ENCODE data around the gene ZNF594.
"Not testable (repeated sequence)": the region's sequence is repeated elsewhere in the genome, so short reads cannot be mapped to it uniquely, and the experiment has no call there.

Gene ZNF594

GRCh38 chr17:5184288-5184687 lies 7.4 kb downstream of the ZNF594 start:
- Histone ChIP-seq H3K36me3 (peaks cover 37% of the 10 kb centered on the region), H3K9me3 (ENCODE audit: severe bottlenecking) (peaks cover 72% of the 10 kb centered on the region), H3K4me3 (ENCODE audit: low read depth, low read length) (no peak overlapping the region), H3K27ac (no peak overlapping the region), H3K27me3 (ENCODE audit: insufficient read depth, low read depth, severe bottlenecking) (no peaks in the 10 kb centered on the region)
- no peak for TF ChIP-seq CTCF (IDR thresholded peaks at IDR 0.05; ENCODE audit: low read depth, low read length)
- no peak for DNase-seq

DNA sequence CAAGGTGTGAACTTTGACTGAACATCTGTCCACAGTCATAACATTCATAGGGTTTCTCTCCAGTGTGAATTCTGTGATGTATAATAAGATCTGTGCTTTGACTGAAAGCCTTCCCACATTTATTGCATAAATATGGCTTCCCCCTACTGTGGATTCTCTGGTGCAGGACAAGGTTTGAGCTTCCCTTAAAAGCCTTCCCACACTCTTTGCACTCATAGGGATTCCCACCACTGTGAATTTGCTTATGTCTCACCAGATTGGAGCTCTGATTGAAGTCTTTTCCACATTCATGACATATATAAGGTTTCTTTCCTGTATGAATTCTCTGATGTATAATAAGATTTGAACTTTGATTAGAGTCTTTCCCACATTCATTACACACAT lies 8.3 kb downstream of the ZNF594 start:
- Histone ChIP-seq H3K4me3 (ENCODE audit: low read depth, low read length) (no peak overlapping the region), H3K36me3 (peaks cover 34% of the 10 kb centered on the region), H3K9me3 (ENCODE audit: severe bottlenecking) (peaks cover 75% of the 10 kb centered on the region), H3K27ac (no peak overlapping the region), H3K27me3 (ENCODE audit: insufficient read depth, low read depth, severe bottlenecking) (no peaks in the 10 kb centered on the region)
- no peak for TF ChIP-seq CTCF (IDR thresholded peaks at IDR 0.05; ENCODE audit: low read depth, low read length)
- no peak for DNase-seq

DNA sequence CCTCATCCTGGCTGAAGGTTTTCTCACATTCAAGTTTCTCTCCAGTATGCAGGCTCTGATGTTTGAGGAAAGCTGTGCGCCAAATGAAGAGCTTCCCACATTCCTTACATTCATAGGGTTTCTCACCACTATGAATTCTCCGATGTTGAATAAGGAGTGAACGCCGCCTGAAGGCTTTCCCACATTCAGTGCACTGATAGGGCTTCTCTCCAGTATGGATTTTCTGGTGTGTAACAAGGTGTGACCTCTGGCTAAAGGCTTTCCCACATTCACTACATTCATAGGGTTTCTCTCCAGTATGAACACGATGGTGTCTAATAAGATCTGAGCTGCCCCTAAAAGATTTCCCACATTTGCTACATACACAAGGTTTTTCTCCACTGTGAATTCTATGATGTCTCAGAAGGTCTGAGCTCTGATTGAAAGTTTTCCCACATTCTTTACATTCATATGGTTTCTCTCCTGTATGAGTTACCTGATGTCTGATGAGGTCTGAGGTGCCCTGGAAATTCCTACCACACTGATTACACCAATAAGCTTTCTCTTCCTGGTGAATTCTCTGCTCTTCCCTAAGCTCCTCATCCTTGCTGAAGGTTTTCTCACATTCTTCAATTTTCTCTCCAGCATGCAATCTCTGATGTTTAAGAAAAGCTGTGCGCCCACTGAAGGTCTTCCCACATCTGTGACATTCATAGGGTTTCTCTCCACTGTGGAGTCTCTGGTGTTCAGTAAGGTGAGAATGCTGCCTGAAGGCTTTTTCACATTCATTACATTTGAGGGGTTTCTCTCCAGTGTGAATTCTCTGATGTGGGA lies 8.9 kb downstream of the ZNF594 start:
- H3K4me3 ChIP-seq (ENCODE audit: low read depth, low read length): no peak overlapping the region
- peaks cover 78% of the 10 kb centered on the region for H3K9me3 ChIP-seq (ENCODE audit: severe bottlenecking)
- no peak for TF ChIP-seq CTCF (IDR thresholded peaks at IDR 0.05; ENCODE audit: low read depth, low read length)
- peaks cover 30% of the 10 kb centered on the region for H3K36me3 ChIP-seq
- H3K27me3 ChIP-seq (ENCODE audit: insufficient read depth, low read depth, severe bottlenecking): no peaks in the 10 kb centered on the region
- DNase-seq: no peak
- no peak overlapping the region for H3K27ac ChIP-seq

DNA sequence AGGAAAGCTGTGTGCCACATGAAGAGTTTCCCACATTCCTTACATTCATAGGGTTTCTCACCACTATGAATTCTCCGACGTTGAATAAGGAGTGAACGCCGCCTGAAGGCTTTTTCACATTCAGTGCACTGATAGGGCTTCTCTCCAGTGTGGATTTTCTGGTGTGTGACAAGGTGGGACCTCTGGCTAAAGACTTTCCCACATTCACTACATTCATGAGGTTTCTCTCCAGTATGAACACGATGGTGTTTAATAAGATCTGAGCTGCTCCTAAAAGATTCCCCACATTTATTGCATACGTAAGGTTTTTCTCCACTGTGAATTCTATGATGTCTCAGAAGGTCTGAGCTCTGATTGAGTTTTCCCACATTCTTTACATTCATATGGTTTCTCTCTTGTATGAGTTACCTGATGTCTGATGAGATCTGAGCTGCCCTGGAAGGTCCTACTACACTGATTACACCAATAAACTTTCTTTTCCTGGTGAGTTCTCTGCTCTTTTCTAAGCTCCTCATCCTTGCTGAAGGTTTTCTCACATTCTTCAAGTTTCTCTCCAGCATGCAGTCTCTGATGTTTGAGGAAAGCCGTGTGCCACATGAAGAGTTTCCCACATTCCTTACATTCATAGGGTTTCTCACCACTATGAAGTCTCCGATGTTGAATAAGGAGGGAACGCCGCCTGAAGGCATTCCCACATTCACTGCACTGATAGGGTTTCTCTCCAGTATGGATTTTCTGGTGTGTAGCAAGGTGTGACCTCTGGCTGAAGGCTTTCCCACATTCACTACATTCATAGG lies 10.0 kb downstream of the ZNF594 start:
- Histone ChIP-seq H3K27ac (no peak overlapping the region), H3K9me3 (ENCODE audit: severe bottlenecking) (peaks cover 79% of the 10 kb centered on the region), H3K27me3 (ENCODE audit: insufficient read depth, low read depth, severe bottlenecking) (no peaks in the 10 kb centered on the region), H3K36me3 (peaks cover 19% of the 10 kb centered on the region), H3K4me3 (ENCODE audit: low read depth, low read length) (no peak overlapping the region)
- no peak for DNase-seq
- TF ChIP-seq CTCF (IDR thresholded peaks at IDR 0.05; ENCODE audit: low read depth, low read length): no peak

- Histone ChIP-seq H3K9me3 (ENCODE audit: severe bottlenecking) (peaks cover 56% of the 10 kb centered on the region), H3K27me3 (ENCODE audit: insufficient read depth, low read depth, severe bottlenecking) (no peaks in the 10 kb centered on the region), H3K27ac (no peak overlapping the region), H3K4me3 (ENCODE audit: low read depth, low read length) (no peak overlapping the region), H3K36me3 (peaks cover 9% of the 10 kb centered on the region)
- DNase-seq: no peak
- TF ChIP-seq CTCF (IDR thresholded peaks at IDR 0.05; ENCODE audit: low read depth, low read length): no peak
Measured at GRCh38 chr17:5179003-5179402, 12.7 kb downstream of the ZNF594 start.

GRCh38 chr17:5175027-5175426 lies 16.6 kb downstream of the ZNF594 start:
- DNase-seq, H3K27ac ChIP-seq: not testable (repeated sequence)
- peaks cover 19% of the 10 kb centered on the region for H3K9me3 ChIP-seq (ENCODE audit: severe bottlenecking)

DNA sequence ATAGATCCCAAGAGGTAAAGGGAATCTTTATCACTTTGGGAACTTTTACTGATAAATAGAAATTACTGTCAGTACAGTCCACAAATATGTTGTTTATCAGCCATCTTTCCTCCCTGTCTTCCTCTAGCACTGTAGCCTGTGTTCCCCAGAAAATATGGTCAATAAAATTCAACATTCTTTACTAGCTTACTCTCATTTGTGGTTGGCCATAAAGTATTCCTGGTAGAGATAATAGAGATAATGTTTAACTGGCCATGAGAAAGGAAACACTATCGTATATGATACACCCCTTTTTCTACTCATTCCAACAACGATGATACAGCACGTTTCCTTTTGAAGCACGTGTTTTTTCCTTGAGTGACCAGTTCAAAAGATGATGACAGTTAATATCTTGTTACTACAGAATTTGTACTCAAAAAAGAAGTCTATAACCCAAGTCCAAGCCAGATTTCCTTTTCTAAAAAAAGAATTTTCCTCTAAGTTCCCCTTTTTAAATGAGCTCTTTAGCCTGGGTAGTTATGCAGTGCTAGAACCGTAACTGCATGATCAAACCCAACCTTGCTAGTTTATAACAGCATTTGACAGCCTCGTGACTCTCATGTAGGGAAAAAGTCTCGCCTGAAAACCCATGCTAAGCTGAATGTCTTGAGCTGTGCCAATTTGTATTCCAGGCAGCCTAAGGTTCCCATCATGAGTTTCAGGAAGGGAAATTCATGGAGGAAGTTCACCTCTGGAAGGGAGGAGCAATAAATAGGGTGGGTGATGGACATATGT lies 25.7 kb downstream of the ZNF594 start:
- not testable (repeated sequence) for H3K4me3 ChIP-seq (ENCODE audit: low read depth, low read length); H3K9me3 ChIP-seq (ENCODE audit: severe bottlenecking); DNase-seq; H3K27ac ChIP-seq; H3K36me3 ChIP-seq; H3K27me3 ChIP-seq (ENCODE audit: insufficient read depth, low read depth, severe bottlenecking)

More at GRCh38 chr17:5175027-5175426, 16.6 kb downstream of the ZNF594 start:
- H3K4me3 ChIP-seq (ENCODE audit: low read depth, low read length); H3K36me3 ChIP-seq; H3K27me3 ChIP-seq (ENCODE audit: insufficient read depth, low read depth, severe bottlenecking): not testable (repeated sequence)
